Measurements from ENCODE around the gene CELA3A. TPM values are rescaled to one million over a fixed set of nuclear protein-coding genes. Genes with fewer than 3 reads are reported as not detected.
A peak's percentile ranks its signal among the peaks of the same experiment; 100 is the strongest.

CELA3A gene
- total and polyA plus RNA-seq, 2 of the 8 experiments (the other 6 are each of a cell fraction or from before 2014, with no cell fraction given) = not detected

- DNase-seq (ENCODE audit: low read depth in 1 of 2, low spot score in 2 of 2) (no peak), FAIRE-seq (no peak)
- Histone ChIP-seq H3K56ac (replicated peaks; ENCODE audit: insufficient read length, low read depth, low read length) (no peak overlapping the region), H4K20me1 (replicated peaks in 1 of 2; ENCODE audit: control insufficient read depth in 1 of 2, insufficient read depth in 2 of 2, low read length in 2 of 2) (no peaks in the 10 kb centered on the region), H3K4me1 (replicated peaks in 1 of 4; ENCODE audit: control insufficient read depth in 3 of 4, insufficient read depth in 4 of 4, low read length in 3 of 4) (peaks cover 5 to 17% (median 11%) of the 10 kb centered on the region in 4 experiments), H2BK15ac (ENCODE audit: low read length) (no peak overlapping the region), H4K91ac (replicated peaks; ENCODE audit: insufficient read length, low read length) (no peak overlapping the region), H2BK5ac (ENCODE audit: low read depth, low read length) (no peak overlapping the region), H3K27me3 (replicated peaks in 1 of 4; ENCODE audit: control insufficient read depth in 3 of 4, extremely low read depth in 1 of 4, insufficient read depth in 3 of 4, low read length in 3 of 4) (0 out of 7 replicates have a peak, but pooled peaks cover 0 to 2% (median 0%) of the 10 kb centered on the region in 4 experiments), H2AFZ (ENCODE audit: low read length) (no peak overlapping the region), H4K5ac (ENCODE audit: insufficient read length, low read depth, low read length) (no peak overlapping the region), H3K18ac (ENCODE audit: extremely low read depth, low read length) (peak overlapping the region; percentile 17; the same call in 1 of the 2 replicates), H3K4ac (replicated peaks; ENCODE audit: insufficient read length, low read depth, low read length) (no peak overlapping the region), H3K9ac (replicated peaks in 1 of 4; ENCODE audit: extremely low read depth in 1 of 4, low read depth in 3 of 4, low read length in 3 of 4) (no peak overlapping the region), H4K8ac (ENCODE audit: extremely low read depth, insufficient read depth, low read length) (no peak overlapping the region), H2BK120ac (replicated peaks; ENCODE audit: low read depth, low read length) (no peak overlapping the region), H2BK20ac (ENCODE audit: low read length) (no peak overlapping the region), H3K23me2 (ENCODE audit: low read depth, low read length) (no peaks in the 10 kb centered on the region), H2BK12ac (ENCODE audit: low read depth, low read length) (no peak overlapping the region), H3K36me3 (ENCODE audit: control insufficient read depth in 2 of 4, insufficient read depth in 4 of 4, low read length in 3 of 4) (no peaks in the 10 kb centered on the region), H3K79me2 (ENCODE audit: control insufficient read depth in 1 of 2, insufficient read depth in 2 of 2, low read length in 2 of 2) (no peaks in the 10 kb centered on the region), H2AK5ac (ENCODE audit: low read depth, low read length) (no peak overlapping the region), H3K4me3 (ENCODE audit: extremely low read depth in 1 of 4, insufficient read depth in 2 of 4, low read depth in 3 of 4, low read length in 4 of 4) (no peak overlapping the region), H3K4me2 (ENCODE audit: insufficient read depth in 1 of 2, low read depth in 2 of 2, low read length in 2 of 2) (no peak overlapping the region), H3K23ac (ENCODE audit: insufficient read length) (no peak overlapping the region), H3K14ac (ENCODE audit: insufficient read length) (no peak overlapping the region), H3K9me3 (ENCODE audit: insufficient read depth in 2 of 2, low read depth in 1 of 2, low read length in 1 of 2) (no peaks in the 10 kb centered on the region), H3K27ac (ENCODE audit: low read depth, low read length) (no peak overlapping the region), H3K79me1 (ENCODE audit: low read depth, low read length) (no peaks in the 10 kb centered on the region)
- CTCF ChIA-PET (ENCODE audit: partially characterized antibody) = interaction anchor here (0.6 to 2.4 kb wide), 7 partner anchors 10 to 77 kb away, joined by 3 to 8 read pairs (median 3); no protein-coding TSS in a partner anchor
- POLR2A ChIA-PET (ENCODE audit: partially characterized antibody) = interaction anchor here (2.1 to 2.4 kb wide), 2 partner anchors 9 to 17 kb away, joined by 6 to 7 read pairs; no protein-coding TSS in a partner anchor
- WGBS, 2 experiments (ENCODE audit: extremely low coverage in 1 of 2, insufficient coverage in 1 of 2, insufficient read length in 1 of 2, insufficient replicate concordance in 2 of 2, low coverage in 1 of 2, low lambda C conversion rate in 2 of 2, missing lambda C conversion rate in 1 of 2) = 86% methylated on average over 6 of the region's 6 CpGs; no CpG with 5 or more reads in 1 of the 2 experiments
- TF ChIP-seq RAD21 (IDR thresholded peaks at IDR 0.05 in 1 of 2, conservative IDR thresholded peaks at IDR 0.05 in 1 of 2; ENCODE audit: low read depth in 2 of 2, low read length in 2 of 2) (peak; percentile 15 to 28; a peak in 2 of 4 replicates), CHD2 (IDR thresholded peaks at IDR 0.05; ENCODE audit: low read length) (no peak), TCF12 (IDR thresholded peaks at IDR 0.05; ENCODE audit: low read depth, low read length) (no peak), TAF1 (IDR thresholded peaks at IDR 0.05; ENCODE audit: low read depth, low read length) (no peak), CBX8 (IDR thresholded peaks at IDR 0.05; ENCODE audit: borderline replicate concordance, low read depth, low read length) (no peak), PHF8 (conservative IDR thresholded peaks at IDR 0.05; ENCODE audit: low read depth, low read length) (no peak), KDM5A (IDR thresholded peaks at IDR 0.05; ENCODE audit: low read length) (no peak), BACH1 (IDR thresholded peaks at IDR 0.05; ENCODE audit: low read length) (no peak)
- TF ChIP-seq, protein P1, sequence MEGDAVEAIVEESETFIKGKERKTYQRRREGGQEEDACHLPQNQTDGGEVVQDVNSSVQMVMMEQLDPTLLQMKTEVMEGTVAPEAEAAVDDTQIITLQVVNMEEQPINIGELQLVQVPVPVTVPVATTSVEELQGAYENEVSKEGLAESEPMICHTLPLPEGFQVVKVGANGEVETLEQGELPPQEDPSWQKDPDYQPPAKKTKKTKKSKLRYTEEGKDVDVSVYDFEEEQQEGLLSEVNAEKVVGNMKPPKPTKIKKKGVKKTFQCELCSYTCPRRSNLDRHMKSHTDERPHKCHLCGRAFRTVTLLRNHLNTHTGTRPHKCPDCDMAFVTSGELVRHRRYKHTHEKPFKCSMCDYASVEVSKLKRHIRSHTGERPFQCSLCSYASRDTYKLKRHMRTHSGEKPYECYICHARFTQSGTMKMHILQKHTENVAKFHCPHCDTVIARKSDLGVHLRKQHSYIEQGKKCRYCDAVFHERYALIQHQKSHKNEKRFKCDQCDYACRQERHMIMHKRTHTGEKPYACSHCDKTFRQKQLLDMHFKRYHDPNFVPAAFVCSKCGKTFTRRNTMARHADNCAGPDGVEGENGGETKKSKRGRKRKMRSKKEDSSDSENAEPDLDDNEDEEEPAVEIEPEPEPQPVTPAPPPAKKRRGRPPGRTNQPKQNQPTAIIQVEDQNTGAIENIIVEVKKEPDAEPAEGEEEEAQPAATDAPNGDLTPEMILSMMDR (IDR thresholded peaks at IDR 0.05; ENCODE audit: control extremely low read depth in 1 of 3, insufficient read depth in 1 of 3, low read depth in 1 of 3, low read length in 3 of 3) = peak; percentile 12 to 56 (median 39); a peak in 2 of 4 replicates
Measured at GRCh38 chr1:21952786-21953520, 48.5 kb upstream of the CELA3A start.
